PFSK-1 (cell line): ENCODE results near the gene NEDD4L.

Experiments
- FOXP2 ChIP-seq: optimal IDR thresholded peaks from 2 replicates; pipeline ENCODE3; 2011; ENCODE audit warnings: borderline replicate concordance, control low read depth, inconsistent platforms; ENCODE audit not compliant: insufficient read depth; ENCODE audit errors: extremely low read length, extremely low read depth
- POLR2AphosphoS5 ChIP-seq: IDR thresholded peaks from 2 replicates; pipeline ENCODE4 v1.6.1; 2012; ENCODE audit warnings: low read depth, mild to moderate bottlenecking, control low read depth, low read length, moderate library complexity
- SIN3A ChIP-seq: IDR thresholded peaks from 2 replicates; pipeline ENCODE4 v1.6.1; 2012; ENCODE audit warnings: mild to moderate bottlenecking, low read length, moderate library complexity, borderline replicate concordance; ENCODE audit not compliant: insufficient read depth
- TAF1 ChIP-seq: IDR thresholded peaks from 2 replicates; pipeline ENCODE4 v1.6.1; 2012; ENCODE audit warnings: low read length, control low read depth, borderline replicate concordance; ENCODE audit not compliant: insufficient read depth
- TF ChIP-seq, protein P1 (sequence below), 2 experiments: IDR thresholded peaks; 2 replicates each; pipeline versions ENCODE4 v1.6.1 to v1.8.0; 2011 to 2012; ENCODE audit warnings: low read depth in 2 of 2, low read length in 2 of 2, control low read depth in 1 of 2, inconsistent platforms in 1 of 2, mild to moderate bottlenecking in 1 of 2, moderate library complexity in 1 of 2; ENCODE audit not compliant: insufficient read depth in 1 of 2

The NEDD4L gene

DNA sequence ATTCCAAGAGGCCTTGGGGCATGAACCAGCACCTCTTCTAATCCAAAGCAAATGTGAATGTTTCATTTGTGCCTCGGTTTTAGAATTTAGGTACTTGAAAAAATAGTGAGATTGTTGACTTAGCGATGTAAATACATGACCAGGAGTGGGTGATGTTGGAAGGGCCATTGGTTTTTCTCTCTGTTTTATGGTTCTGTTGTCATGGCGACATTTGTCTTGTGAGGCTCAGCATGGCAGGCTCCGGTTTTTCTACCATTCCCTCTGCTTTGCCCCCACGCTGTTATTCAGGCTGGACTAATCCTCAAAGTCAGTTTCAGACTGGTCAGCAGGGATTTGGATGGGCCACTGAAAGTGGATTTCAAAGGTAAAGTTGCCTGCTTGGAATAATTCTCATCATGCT is 329.5 kb downstream of the NEDD4L start:
- TF ChIP-seq FOXP2 = no peak
- TF ChIP-seq POLR2AphosphoS5 = no peak
- TF ChIP-seq TAF1 = no peak
- no peak for TF ChIP-seq SIN3A
- TF ChIP-seq, protein P1, sequence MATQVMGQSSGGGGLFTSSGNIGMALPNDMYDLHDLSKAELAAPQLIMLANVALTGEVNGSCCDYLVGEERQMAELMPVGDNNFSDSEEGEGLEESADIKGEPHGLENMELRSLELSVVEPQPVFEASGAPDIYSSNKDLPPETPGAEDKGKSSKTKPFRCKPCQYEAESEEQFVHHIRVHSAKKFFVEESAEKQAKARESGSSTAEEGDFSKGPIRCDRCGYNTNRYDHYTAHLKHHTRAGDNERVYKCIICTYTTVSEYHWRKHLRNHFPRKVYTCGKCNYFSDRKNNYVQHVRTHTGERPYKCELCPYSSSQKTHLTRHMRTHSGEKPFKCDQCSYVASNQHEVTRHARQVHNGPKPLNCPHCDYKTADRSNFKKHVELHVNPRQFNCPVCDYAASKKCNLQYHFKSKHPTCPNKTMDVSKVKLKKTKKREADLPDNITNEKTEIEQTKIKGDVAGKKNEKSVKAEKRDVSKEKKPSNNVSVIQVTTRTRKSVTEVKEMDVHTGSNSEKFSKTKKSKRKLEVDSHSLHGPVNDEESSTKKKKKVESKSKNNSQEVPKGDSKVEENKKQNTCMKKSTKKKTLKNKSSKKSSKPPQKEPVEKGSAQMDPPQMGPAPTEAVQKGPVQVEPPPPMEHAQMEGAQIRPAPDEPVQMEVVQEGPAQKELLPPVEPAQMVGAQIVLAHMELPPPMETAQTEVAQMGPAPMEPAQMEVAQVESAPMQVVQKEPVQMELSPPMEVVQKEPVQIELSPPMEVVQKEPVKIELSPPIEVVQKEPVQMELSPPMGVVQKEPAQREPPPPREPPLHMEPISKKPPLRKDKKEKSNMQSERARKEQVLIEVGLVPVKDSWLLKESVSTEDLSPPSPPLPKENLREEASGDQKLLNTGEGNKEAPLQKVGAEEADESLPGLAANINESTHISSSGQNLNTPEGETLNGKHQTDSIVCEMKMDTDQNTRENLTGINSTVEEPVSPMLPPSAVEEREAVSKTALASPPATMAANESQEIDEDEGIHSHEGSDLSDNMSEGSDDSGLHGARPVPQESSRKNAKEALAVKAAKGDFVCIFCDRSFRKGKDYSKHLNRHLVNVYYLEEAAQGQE (IDR thresholded peaks at IDR 0.05; ENCODE audit: insufficient read depth in 1 of 2, low read depth in 2 of 2, low read length in 2 of 2) = no peak

DNA sequence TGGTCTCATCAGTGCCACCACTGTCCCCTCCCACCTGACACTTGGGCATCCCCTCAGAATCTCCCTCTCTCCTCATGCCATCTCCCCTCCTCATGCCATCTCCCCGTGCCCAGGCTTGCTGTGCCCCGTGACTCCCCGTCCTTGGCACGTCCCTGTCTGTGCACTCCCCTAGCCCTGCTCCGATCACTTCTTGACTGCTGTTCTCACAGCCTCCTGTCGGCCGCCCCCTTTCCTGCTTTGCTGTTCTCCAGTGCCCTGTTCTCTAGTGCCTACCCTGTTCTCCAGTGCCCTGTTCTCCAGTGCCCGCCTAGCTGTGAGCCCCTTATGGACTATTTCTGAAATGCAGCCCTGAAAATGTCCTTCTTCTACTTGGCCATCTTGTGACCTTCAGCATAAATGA is 331.0 kb downstream of the NEDD4L start:
- TF ChIP-seq FOXP2 (no peak), POLR2AphosphoS5 (no peak), SIN3A (no peak), TAF1 (no peak)
- TF ChIP-seq, protein P1 (IDR thresholded peaks at IDR 0.05; ENCODE audit: insufficient read depth in 1 of 2, low read depth in 2 of 2, low read length in 2 of 2) = no peak

DNA sequence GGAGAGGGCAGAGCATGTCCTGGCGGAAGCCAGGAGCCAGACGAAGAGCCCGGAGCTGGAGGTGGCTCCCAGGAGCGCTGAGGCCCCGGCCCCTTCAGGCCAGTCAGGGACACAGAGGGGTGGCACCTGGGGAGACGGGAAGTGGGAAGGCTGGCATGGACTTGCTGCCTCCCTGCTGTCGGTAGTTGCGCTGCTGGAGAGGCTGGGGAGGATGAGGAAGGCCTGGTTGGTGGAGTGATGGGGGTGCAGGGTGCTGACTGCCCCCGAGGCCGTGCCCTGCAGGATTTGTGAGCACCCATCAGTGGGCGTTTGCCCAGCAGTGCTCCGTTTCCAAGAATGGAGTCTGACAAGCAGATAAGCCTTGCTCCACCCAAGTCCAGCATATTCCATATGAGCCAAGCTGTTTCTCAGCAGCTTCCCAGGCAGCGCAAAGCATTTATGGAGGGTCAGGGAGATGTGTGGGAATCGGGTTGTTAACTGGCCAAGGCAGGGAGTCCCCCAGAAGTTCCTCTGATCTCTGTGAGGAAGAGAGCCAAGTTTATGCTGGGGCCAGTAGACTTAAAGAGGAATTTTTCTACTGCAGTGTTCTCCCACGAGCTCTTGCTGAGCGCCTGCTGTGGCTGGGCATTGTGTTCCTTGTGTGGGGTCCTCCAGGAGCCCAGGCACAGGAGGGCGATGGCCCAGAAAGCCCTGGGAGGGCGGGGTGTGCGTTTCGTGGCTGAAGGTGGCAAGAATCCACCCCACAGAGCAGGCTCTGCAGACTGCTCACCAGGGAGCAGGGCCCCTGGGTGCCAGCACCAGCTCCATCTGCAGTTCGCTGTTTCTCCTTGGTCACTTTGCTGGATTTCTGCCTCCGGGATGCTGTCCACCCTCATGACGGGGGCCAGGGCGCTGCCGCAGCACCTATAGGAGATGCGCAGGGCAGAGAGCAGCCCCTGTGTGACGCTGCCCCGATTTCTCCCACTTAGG is 334.7 kb downstream of the NEDD4L start:
- no peak for TF ChIP-seq TAF1
- TF ChIP-seq FOXP2 = no peak
- TF ChIP-seq POLR2AphosphoS5 = no peak
- no peak for TF ChIP-seq SIN3A
- TF ChIP-seq, protein P1 (IDR thresholded peaks at IDR 0.05; ENCODE audit: insufficient read depth in 1 of 2, low read depth in 2 of 2, low read length in 2 of 2) = no peak

DNA sequence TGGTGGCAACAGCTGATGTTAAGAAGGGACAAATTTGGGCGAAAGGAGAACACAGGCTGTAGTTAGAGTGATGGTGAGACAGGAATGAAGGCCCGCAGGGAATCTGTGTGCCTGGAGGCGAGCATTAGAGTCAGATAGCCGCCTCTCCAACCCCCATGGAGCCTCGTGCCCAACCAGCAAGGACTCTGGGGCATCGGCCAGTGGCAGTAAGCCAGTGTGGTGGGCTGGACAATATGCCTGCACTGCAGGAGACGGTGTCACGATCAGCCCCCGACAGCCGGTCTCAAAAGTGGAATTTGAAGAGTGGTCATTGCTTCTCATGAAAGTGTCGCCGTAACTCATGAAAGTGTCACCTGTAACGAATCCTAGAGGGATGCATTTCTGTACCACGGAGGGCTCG is 335.4 kb downstream of the NEDD4L start:
- TF ChIP-seq FOXP2 (no peak), POLR2AphosphoS5 (no peak), TAF1 (no peak), SIN3A (no peak)
- TF ChIP-seq, protein P1 (IDR thresholded peaks at IDR 0.05; ENCODE audit: insufficient read depth in 1 of 2, low read depth in 2 of 2, low read length in 2 of 2) = no peak
